WTC11 (cell line): ENCODE results near the gene SYTL4.

ENCODE experiments used
- CBFB ChIP-seq: sonication (generic); formaldehyde crosslinking; IDR thresholded peaks from 2 replicates; pipeline ENCODE4 v1.8.1; 2022; ENCODE audit warnings: mild to moderate bottlenecking, low read depth, missing genetic modification reagents
- ETV6 ChIP-seq: sonication (generic); formaldehyde crosslinking; IDR thresholded peaks from 2 replicates; pipeline ENCODE4 v1.8.1; 2022; ENCODE audit warnings: mild to moderate bottlenecking, missing genetic modification reagents
- FOXJ3 ChIP-seq: sonication (generic); formaldehyde crosslinking; IDR thresholded peaks from 2 replicates; pipeline ENCODE4 v1.9.0; 2021; ENCODE audit warnings: missing genetic modification reagents, mild to moderate bottlenecking, borderline replicate concordance
- FOXK1 ChIP-seq: sonication (generic); formaldehyde crosslinking; IDR thresholded peaks from 2 replicates; pipeline ENCODE4 v1.8.0; 2022; ENCODE audit warnings: mild to moderate bottlenecking, moderate library complexity, missing genetic modification reagents
- JUN ChIP-seq: sonication (generic); formaldehyde crosslinking; IDR thresholded peaks from 2 replicates; pipeline ENCODE4 v1.8.0; 2023; ENCODE audit warnings: mild to moderate bottlenecking, missing genetic modification reagents
- SOX15 ChIP-seq: fragments of 250-450 bp; sonication (Bioruptor Pico); IDR thresholded peaks from 2 replicates; pipeline ENCODE4 v1.9.0; 2021; ENCODE audit warnings: mild to moderate bottlenecking
- SP1 ChIP-seq: sonication (generic); formaldehyde crosslinking; conservative IDR thresholded peaks from 2 replicates; pipeline ENCODE4 v1.8.1; 2022; ENCODE audit warnings: missing genetic modification reagents
- TCF7 ChIP-seq: sonication (generic); formaldehyde crosslinking; IDR thresholded peaks from 2 replicates; pipeline ENCODE4 v1.8.0; 2022; ENCODE audit warnings: mild to moderate bottlenecking, low read depth, missing genetic modification reagents, moderate library complexity
- ZNF219 ChIP-seq: sonication (generic); formaldehyde crosslinking; IDR thresholded peaks from 2 replicates; pipeline ENCODE4 v1.8.0; 2023; ENCODE audit warnings: missing genetic modification reagents, mild to moderate bottlenecking, borderline replicate concordance
- ZNF263 ChIP-seq: sonication (generic); formaldehyde crosslinking; IDR thresholded peaks from 2 replicates; pipeline ENCODE4 v1.8.1; 2022; ENCODE audit warnings: low read depth, mild to moderate bottlenecking, moderate library complexity, missing genetic modification reagents
- ZNF671 ChIP-seq: fragments of 250-450 bp; sonication (Bioruptor Pico); IDR thresholded peaks from 2 replicates; pipeline ENCODE4 v1.8.0; 2021; ENCODE audit warnings: mild to moderate bottlenecking
- TF ChIP-seq, protein P1 (sequence below): fragments of 200-600 bp; IDR thresholded peaks from 2 replicates; pipeline ENCODE4 v1.8.0; 2022; ENCODE audit warnings: antibody characterized with exemption

GRCh38 chrX:100700809-100701208, 31.1 kb downstream of the SYTL4 start:
- TF ChIP-seq, protein P1, sequence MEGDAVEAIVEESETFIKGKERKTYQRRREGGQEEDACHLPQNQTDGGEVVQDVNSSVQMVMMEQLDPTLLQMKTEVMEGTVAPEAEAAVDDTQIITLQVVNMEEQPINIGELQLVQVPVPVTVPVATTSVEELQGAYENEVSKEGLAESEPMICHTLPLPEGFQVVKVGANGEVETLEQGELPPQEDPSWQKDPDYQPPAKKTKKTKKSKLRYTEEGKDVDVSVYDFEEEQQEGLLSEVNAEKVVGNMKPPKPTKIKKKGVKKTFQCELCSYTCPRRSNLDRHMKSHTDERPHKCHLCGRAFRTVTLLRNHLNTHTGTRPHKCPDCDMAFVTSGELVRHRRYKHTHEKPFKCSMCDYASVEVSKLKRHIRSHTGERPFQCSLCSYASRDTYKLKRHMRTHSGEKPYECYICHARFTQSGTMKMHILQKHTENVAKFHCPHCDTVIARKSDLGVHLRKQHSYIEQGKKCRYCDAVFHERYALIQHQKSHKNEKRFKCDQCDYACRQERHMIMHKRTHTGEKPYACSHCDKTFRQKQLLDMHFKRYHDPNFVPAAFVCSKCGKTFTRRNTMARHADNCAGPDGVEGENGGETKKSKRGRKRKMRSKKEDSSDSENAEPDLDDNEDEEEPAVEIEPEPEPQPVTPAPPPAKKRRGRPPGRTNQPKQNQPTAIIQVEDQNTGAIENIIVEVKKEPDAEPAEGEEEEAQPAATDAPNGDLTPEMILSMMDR = no peak
- TF ChIP-seq FOXJ3 (CRISPR knock-in tag) (no peak), SOX15 (CRISPR knock-in tag) (no peak), ZNF671 (CRISPR knock-in tag) (no peak), ZNF263 (CRISPR knock-in tag) (no peak), JUN (no peak), CBFB (CRISPR knock-in tag) (no peak), TCF7 (CRISPR knock-in tag) (no peak), SP1 (CRISPR knock-in tag) (no peak), ETV6 (CRISPR knock-in tag) (no peak), FOXK1 (no peak), ZNF219 (CRISPR knock-in tag) (no peak)
